Naive B cell (primary cell): ENCODE measurements around the gene ZNF593OS. TPM values are rescaled to one million over a fixed set of nuclear protein-coding genes. Genes with fewer than 3 reads are reported as not detected.

Experiments
- ATAC-seq, 2 donors: fragments of 150-1000 bp; cut with Tn5 transposase; 2 replicates each; pipeline ENCODE4 v1.10.0; 2021; ENCODE audit warnings: low read depth in 2 of 2, mild to moderate bottlenecking in 2 of 2, moderate library complexity in 2 of 2
- DNase-seq: peaks from one replicate; pipeline ENCODE4 v3.0.0; 2022
- H3K27ac Mint-ChIP-seq, 6 donors: one replicate each; pipeline ENCODE4 v1.8.0; 2020 to 2022; ENCODE audit warnings: mild to moderate bottlenecking in 6 of 6, mixed read lengths in 6 of 6, moderate library complexity in 5 of 6, inconsistent platforms in 2 of 6
- H3K27me3 Mint-ChIP-seq, 3 donors: one replicate each; pipeline ENCODE4 v1.8.0; 2021 to 2022; ENCODE audit warnings: mixed read lengths in 3 of 3, mild to moderate bottlenecking in 1 of 3
- H3K36me3 Mint-ChIP-seq, 2 donors: one replicate each; pipeline ENCODE4 v1.8.0; 2020 to 2022; ENCODE audit warnings: mixed read lengths in 2 of 2, inconsistent platforms in 1 of 2, mild to moderate bottlenecking in 1 of 2
- H3K4me1 Mint-ChIP-seq, 3 donors: one replicate each; pipeline ENCODE4 v1.8.0; 2020 to 2022; ENCODE audit warnings: mixed read lengths in 3 of 3, inconsistent platforms in 1 of 3, mild to moderate bottlenecking in 1 of 3, moderate library complexity in 1 of 3
- H3K4me3 Mint-ChIP-seq, 8 donors: one replicate each; pipeline ENCODE4 v1.8.0; 2020 to 2022; ENCODE audit warnings: mild to moderate bottlenecking in 8 of 8, mixed read lengths in 8 of 8, moderate library complexity in 8 of 8, inconsistent platforms in 2 of 8
- H3K9me3 Mint-ChIP-seq, 7 donors: one replicate each; pipeline ENCODE4 v1.8.0; 2020 to 2022; ENCODE audit warnings: mixed read lengths in 7 of 7, mild to moderate bottlenecking in 5 of 7, inconsistent platforms in 2 of 7, moderate library complexity in 1 of 7
- polyA plus RNA-seq, 6 donors: library from polyadenylated mRNA; unstranded; fragments of 300-500 nt; fragmentation: Illumina TruSeq; gene quantifications; one replicate each; pipeline ENCODE4 v1.2.3, GENCODE V29; 2021; ENCODE audit warnings: low read depth in 6 of 6

Gene ZNF593OS
- polyA plus RNA-seq, 6 donors from 2014 or later: 0.96 to 3.5 (median 1.9) TPM

GRCh38 chr1:26142159-26142558, 29.5 kb downstream of the ZNF593OS start:
- no peak for ATAC-seq
- H3K4me1 Mint-ChIP-seq: peaks cover 3 to 6% (median 5%) of the 10 kb centered on the region in 3 donors
- no peak for DNase-seq
- H3K9me3 Mint-ChIP-seq: no peaks in the 10 kb centered on the region
- no peak overlapping the region for H3K27ac Mint-ChIP-seq
- no peak overlapping the region for H3K4me3 Mint-ChIP-seq
- H3K27me3 Mint-ChIP-seq: peaks cover 0 to 8% (median 6%) of the 10 kb centered on the region in 3 donors
- no peaks in the 10 kb centered on the region for H3K36me3 Mint-ChIP-seq

DNA sequence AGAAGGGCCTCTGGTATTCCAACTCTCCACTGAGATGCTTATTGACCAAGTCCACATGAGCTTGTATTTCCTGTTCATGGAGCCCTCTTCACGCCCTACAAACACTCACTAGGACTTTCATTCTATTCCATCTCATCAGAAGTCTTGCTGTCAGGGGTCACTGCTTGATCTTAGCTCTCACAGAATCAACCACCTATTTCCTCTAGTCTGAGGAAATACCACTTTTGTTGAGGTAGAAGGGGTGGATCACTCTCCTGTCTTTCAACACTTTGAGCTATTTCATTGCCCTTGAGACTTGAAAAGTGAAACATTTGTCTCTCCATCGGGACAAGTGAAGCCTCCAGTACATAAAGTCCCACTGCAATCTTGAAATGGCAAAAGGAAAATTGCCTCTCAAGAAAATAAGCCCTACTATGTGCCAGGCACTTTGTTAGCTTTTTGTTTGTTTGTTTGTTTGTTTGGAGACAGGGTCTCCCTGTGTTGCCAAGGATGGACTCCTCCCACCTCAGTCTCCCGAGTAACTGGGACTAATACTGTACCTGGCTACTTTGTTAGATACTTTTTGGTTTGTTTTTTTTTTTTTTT, 32.6 kb downstream of the ZNF593OS start:
- H3K9me3 Mint-ChIP-seq: peaks cover 0 to 13% (median 2%) of the 10 kb centered on the region in 7 donors
- H3K4me1 Mint-ChIP-seq: no peaks in the 10 kb centered on the region
- H3K36me3 Mint-ChIP-seq: no peaks in the 10 kb centered on the region
- H3K4me3 Mint-ChIP-seq: no peak overlapping the region
- H3K27ac Mint-ChIP-seq: no peak overlapping the region
- ATAC-seq (no peak), DNase-seq (no peak)
- H3K27me3 Mint-ChIP-seq: no peaks in the 10 kb centered on the region

GRCh38 chr1:26134466-26134865, 37.2 kb downstream of the ZNF593OS start:
- H3K4me1 Mint-ChIP-seq: no peaks in the 10 kb centered on the region
- no peak overlapping the region for H3K27ac Mint-ChIP-seq
- peaks cover 0 to 9% (median 6%) of the 10 kb centered on the region in 3 donors for H3K27me3 Mint-ChIP-seq
- peaks cover 0 to 15% (median 2%) of the 10 kb centered on the region in 7 donors for H3K9me3 Mint-ChIP-seq
- DNase-seq: no peak
- H3K36me3 Mint-ChIP-seq: no peaks in the 10 kb centered on the region
- no peak overlapping the region for H3K4me3 Mint-ChIP-seq
- ATAC-seq: no peak

- H3K4me1 Mint-ChIP-seq: peaks cover 3 to 8% (median 6%) of the 10 kb centered on the region in 3 donors
- H3K9me3 Mint-ChIP-seq: peaks cover 0 to 15% (median 2%) of the 10 kb centered on the region in 7 donors
- H3K36me3 Mint-ChIP-seq: no peaks in the 10 kb centered on the region
- peaks cover 0 to 9% (median 6%) of the 10 kb centered on the region in 3 donors for H3K27me3 Mint-ChIP-seq
- H3K4me3 Mint-ChIP-seq: no peak overlapping the region
- no peak overlapping the region for H3K27ac Mint-ChIP-seq
- no peak for DNase-seq
- ATAC-seq: no peak
These were observed 38.8 kb downstream of the ZNF593OS start for GRCh38 chr1:26132834-26133167.

DNA sequence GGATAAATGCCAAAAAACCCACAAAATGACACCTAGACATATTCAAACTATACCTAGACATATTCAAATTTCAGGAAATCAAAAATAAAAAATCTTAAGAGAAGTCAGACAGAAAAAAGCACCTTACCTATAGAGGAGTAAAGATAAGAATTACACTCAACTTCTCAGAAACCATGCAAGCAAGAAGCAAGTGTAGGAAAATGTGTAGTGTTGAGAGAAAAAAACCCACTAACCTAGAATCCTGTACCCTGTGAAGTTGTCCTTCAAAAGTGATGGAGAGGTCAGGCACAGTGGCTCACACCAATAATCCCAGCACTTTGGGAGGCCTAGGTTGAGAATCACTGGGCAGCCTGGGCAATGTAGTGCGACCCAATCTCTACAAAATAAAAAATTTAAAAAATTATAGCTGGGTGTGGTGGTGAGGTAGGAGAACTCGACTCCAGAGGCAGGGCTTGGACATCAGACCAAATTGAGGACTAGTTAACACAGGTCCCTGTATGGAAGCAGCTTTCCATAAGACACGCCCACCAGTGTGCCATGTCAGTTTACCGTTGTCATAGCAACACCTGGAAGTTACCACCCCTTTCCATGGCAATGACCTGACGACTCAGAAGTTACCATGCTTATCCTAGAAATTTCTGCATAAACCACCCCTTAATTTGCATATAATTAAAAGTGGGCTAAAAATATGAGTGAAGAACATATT, 39.4 kb downstream of the ZNF593OS start:
- no peak overlapping the region for H3K4me3 Mint-ChIP-seq
- H3K27ac Mint-ChIP-seq: no peak overlapping the region
- peaks cover 8 to 13% (median 11%) of the 10 kb centered on the region in 3 donors for H3K4me1 Mint-ChIP-seq
- DNase-seq (no peak), ATAC-seq (no peak)
- H3K27me3 Mint-ChIP-seq: peaks cover 0 to 9% (median 6%) of the 10 kb centered on the region in 3 donors
- no peaks in the 10 kb centered on the region for H3K36me3 Mint-ChIP-seq
- H3K9me3 Mint-ChIP-seq: peaks cover 0 to 15% (median 2%) of the 10 kb centered on the region in 7 donors

- no peak for DNase-seq
- H3K9me3 Mint-ChIP-seq: peaks cover 0 to 15% (median 2%) of the 10 kb centered on the region in 7 donors
- no peak overlapping the region for H3K4me3 Mint-ChIP-seq
- peaks cover 9 to 25% (median 18%) of the 10 kb centered on the region in 3 donors for H3K4me1 Mint-ChIP-seq
- peaks cover 0 to 9% (median 6%) of the 10 kb centered on the region in 3 donors for H3K27me3 Mint-ChIP-seq
- no peak for ATAC-seq
- H3K36me3 Mint-ChIP-seq: no peaks in the 10 kb centered on the region
- H3K27ac Mint-ChIP-seq: peak overlapping the region in 1 of 6 donors; percentile 86
These were observed 40.9 kb downstream of the ZNF593OS start for GRCh38 chr1:26130695-26131094.

DNA sequence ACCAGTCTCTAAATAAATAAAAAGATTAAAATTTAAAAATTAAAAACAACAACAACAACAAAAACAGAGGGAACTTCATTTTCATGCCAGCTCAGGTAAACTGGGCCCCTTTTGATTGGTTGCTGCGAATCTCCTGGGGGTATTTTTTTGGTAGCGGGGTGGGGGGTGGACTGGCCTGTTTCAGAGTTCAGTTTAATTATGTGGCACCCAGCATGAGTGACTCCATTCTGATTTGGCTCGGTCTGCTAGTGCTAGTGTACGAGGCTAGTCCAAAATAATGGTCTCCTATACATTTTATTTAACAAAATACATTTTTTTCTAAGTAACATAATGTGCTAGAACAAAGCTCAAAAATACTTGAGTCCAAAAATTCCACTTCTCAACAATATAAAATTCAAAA, 41.9 kb downstream of the ZNF593OS start:
- DNase-seq (no peak), ATAC-seq (no peak)
- H3K36me3 Mint-ChIP-seq: no peaks in the 10 kb centered on the region
- H3K4me3 Mint-ChIP-seq: no peak overlapping the region
- peaks cover 0 to 9% (median 2%) of the 10 kb centered on the region in 7 donors for H3K9me3 Mint-ChIP-seq
- peaks cover 9 to 25% (median 18%) of the 10 kb centered on the region in 3 donors for H3K4me1 Mint-ChIP-seq
- H3K27me3 Mint-ChIP-seq: peaks cover 0 to 9% (median 6%) of the 10 kb centered on the region in 3 donors
- H3K27ac Mint-ChIP-seq: no peak overlapping the region

GRCh38 chr1:26127235-26128163, 44.1 kb downstream of the ZNF593OS start:
- Mint-ChIP-seq H3K27me3 (peaks cover 0 to 9% (median 6%) of the 10 kb centered on the region in 3 donors), H3K4me1 (peaks cover 14 to 25% (median 18%) of the 10 kb centered on the region in 3 donors), H3K4me3 (peak overlapping the region in 3 of 8 donors; percentile 7 to 44 (median 44)), H3K27ac (peak overlapping the region in 2 of 6 donors; percentile 33), H3K36me3 (no peaks in the 10 kb centered on the region), H3K9me3 (no peaks in the 10 kb centered on the region)
- DNase-seq (no peak), ATAC-seq (no peak)

DNA sequence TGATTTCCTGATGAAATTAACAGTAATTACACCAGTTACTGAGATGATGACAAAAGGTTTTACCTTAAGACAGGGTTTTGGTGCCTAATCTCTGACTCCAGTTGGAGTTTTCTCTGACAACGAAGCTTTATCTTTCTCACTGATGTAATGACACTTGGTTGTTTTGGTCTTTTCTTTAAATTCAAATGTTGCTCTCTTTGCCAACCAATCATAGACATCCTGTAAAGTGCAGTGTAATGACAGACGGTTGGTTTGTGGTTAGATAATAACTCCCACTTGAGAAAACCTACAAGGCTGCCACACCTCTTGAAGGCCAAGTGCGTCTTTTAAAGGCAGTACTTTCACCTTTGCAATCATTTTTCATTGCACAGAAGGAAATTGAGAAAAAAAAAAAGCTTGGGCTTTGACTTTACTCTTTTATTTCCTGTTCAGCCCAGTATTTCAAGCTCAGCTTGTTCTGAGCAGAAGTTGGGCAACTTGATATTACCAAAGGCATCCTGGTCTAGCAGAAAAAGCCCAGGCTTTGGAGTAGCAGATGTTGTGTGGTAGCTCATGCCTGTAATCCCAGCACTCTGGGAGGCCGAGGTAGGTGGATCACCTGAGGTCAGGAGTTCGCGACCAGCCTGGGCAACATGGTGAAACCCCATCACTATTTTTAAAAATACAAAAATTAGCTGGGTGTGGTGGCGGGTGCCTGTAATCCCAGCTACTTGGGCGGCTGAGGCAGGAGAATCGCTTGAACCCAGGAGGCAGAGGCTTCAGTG, 45.1 kb downstream of the ZNF593OS start:
- H3K27ac Mint-ChIP-seq: peak overlapping the region in 4 of 6 donors; percentile 39 to 70 (median 46)
- peaks cover 0 to 6% (median 2%) of the 10 kb centered on the region in 3 donors for H3K27me3 Mint-ChIP-seq
- H3K4me3 Mint-ChIP-seq: peak overlapping the region in 4 of 8 donors; percentile 15 to 44 (median 32)
- no peaks in the 10 kb centered on the region for H3K36me3 Mint-ChIP-seq
- peaks cover 14 to 25% (median 18%) of the 10 kb centered on the region in 3 donors for H3K4me1 Mint-ChIP-seq
- ATAC-seq: peak; percentile 92 to 94
- no peaks in the 10 kb centered on the region for H3K9me3 Mint-ChIP-seq
- DNase-seq: peak; percentile 55

GRCh38 chr1:26125946-26126320, 45.7 kb downstream of the ZNF593OS start:
- no peaks in the 10 kb centered on the region for H3K27me3 Mint-ChIP-seq
- DNase-seq: no peak
- no peaks in the 10 kb centered on the region for H3K9me3 Mint-ChIP-seq
- peak overlapping the region in 3 of 6 donors; percentile 33 to 41 (median 33) for H3K27ac Mint-ChIP-seq
- H3K4me1 Mint-ChIP-seq: peaks cover 14 to 25% (median 18%) of the 10 kb centered on the region in 3 donors
- H3K4me3 Mint-ChIP-seq: peak overlapping the region in 1 of 8 donors; percentile 15
- H3K36me3 Mint-ChIP-seq: no peaks in the 10 kb centered on the region
- no peak for ATAC-seq

- ATAC-seq (no peak), DNase-seq (no peak)
- H3K27ac Mint-ChIP-seq: no peak overlapping the region
- peaks cover 15 to 26% (median 18%) of the 10 kb centered on the region in 3 donors for H3K4me1 Mint-ChIP-seq
- no peaks in the 10 kb centered on the region for H3K27me3 Mint-ChIP-seq
- no peak overlapping the region for H3K4me3 Mint-ChIP-seq
- no peaks in the 10 kb centered on the region for H3K36me3 Mint-ChIP-seq
- no peaks in the 10 kb centered on the region for H3K9me3 Mint-ChIP-seq
These were observed 46.2 kb downstream of the ZNF593OS start for GRCh38 chr1:26125382-26125781.

DNA sequence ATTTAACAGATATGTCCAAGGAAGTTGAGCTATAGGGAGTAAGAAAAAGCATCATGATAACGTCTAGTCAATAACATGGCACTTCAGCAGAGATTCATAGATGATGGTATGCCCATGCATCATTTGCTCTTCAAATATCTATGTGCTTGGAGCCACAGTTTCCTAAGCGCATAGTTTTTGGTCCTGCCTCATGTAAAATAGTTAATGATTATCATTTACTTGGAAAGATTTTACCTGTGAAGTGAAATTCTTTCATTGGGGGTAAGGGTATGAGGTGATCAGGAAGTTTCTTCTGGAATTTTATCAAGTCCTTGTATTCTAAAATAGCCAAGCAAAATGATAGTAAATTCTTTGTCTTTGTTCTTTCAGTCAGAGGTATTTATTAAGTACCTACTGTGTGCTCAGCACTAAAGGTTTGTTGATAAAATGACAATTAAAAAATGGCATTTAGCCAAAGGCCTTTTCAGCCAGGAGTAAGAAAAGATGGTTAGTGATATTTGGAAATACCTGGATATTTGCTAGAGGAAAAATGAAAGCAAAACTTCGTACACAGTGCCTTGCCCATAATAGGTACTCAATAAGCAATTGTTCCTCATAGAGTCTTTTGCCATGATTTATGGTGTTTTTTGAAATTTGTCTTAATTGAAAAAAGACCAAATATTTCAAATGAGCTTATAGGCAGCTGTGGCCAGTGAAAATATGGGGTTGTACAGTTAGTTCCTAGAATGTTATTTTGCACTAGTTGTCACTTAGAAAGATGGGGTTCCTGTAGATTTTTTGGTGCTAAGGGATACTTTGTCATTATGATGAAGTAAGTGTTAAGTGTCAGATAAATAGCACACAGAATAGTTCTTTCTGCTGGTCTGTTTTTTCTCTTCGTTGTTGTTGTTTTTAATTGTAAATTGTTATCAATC, 47.0 kb downstream of the ZNF593OS start:
- ATAC-seq: no peak
- Mint-ChIP-seq H3K27me3 (no peaks in the 10 kb centered on the region), H3K36me3 (no peaks in the 10 kb centered on the region), H3K9me3 (no peaks in the 10 kb centered on the region), H3K27ac (no peak overlapping the region), H3K4me1 (peaks cover 22 to 33% (median 23%) of the 10 kb centered on the region in 3 donors), H3K4me3 (no peak overlapping the region)
- no peak for DNase-seq
